Right lobe of liver (tissue), 6 donors: ENCODE results near the gene TXNIP. TPM values are rescaled to one million over a fixed set of nuclear protein-coding genes. Genes with fewer than 3 reads are reported as not detected.

Experiments
- ATAC-seq, 4 donors: fragments of 200-7000 bp; cut with Tn5 transposase; one replicate each; pipeline ENCODE4 v1.9.1; 2020; ENCODE audit warnings: mild to moderate bottlenecking in 4 of 4, moderate library complexity in 4 of 4
- DNase-seq, 3 donors: peaks; one replicate each; pipeline ENCODE4 v3.0.0-alpha.2; 2020
- H3K27ac ChIP-seq, 3 donors: fragments of 200-600 bp; one replicate each; pipeline ENCODE4 v1.8.0; 2022
- H3K27me3 ChIP-seq, 2 donors: fragments of 200-600 bp; one replicate each; pipeline ENCODE4 v1.8.0; 2022
- H3K36me3 ChIP-seq, 4 donors: fragments of 200-600 bp; sonication (generic) in 1 of 4; one replicate each; pipeline versions ENCODE4 v1.5.1 to v1.8.0; 2017 to 2022; ENCODE audit warnings: control low read depth in 1 of 4
- H3K4me1 ChIP-seq, 4 donors: fragments of 200-600 bp; sonication (generic) in 1 of 4; one replicate each; pipeline versions ENCODE4 v1.5.1 to v1.8.0; 2017 to 2022; ENCODE audit warnings: control low read depth in 1 of 4
- H3K4me3 ChIP-seq, 3 donors: fragments of 200-600 bp; one replicate each; pipeline ENCODE4 v1.8.0; 2022
- H3K9me3 ChIP-seq, 4 donors: fragments of 200-600 bp; sonication (generic) in 1 of 4; one replicate each; pipeline versions ENCODE4 v1.5.1 to v1.8.0; 2017 to 2022; ENCODE audit warnings: control low read depth in 1 of 4
- POLR2A ChIP-seq: fragments of 450-650 bp; IDR thresholded peaks from one replicate; pipeline ENCODE4 v1.6.1; 2017; ENCODE audit warnings: antibody characterized with exemption, mild to moderate bottlenecking
- WGBS: methylation state at CpG from one replicate; pipeline ENCODE4 v1.1.6; 2018; ENCODE audit warnings: low coverage, low lambda C conversion rate; ENCODE audit not compliant: insufficient coverage; ENCODE audit errors: missing lambda C conversion rate; 5-methylcytosine and 5-hydroxymethylcytosine counted together
- intact Hi-C, 2 donors: fragments of 100-400 bp; cut with DNase I; formaldehyde crosslinking; loops; one replicate each; pipeline versions ENCODE4 v1.11.2 to v1.14.1; 2022
- total RNA-seq, 6 experiments: library from RNA; depleted of rRNA in 2 of 6; stranded (reverse); fragments of >200 nt in 2 of 6; fragmentation: NEBNext Ultra II Directional in 3 of 6; extraction: Animal tissue kit (Norgen Biotek cat#: 25700) in 3 of 6; gene quantifications; one replicate each; pipeline versions ENCODE4 v1.1.0 to v1.2.4, GENCODE V29; 2016 to 2023
- TF ChIP-seq, protein P1 (sequence below), 4 donors: fragments of 200-600 bp in 3 of 4; fragments of 450-650 bp in 1 of 4; IDR thresholded peaks; one replicate each; pipeline versions ENCODE4 v1.5.1 to v1.8.0; 2016 to 2022; ENCODE audit warnings: antibody characterized with exemption in 4 of 4, mild to moderate bottlenecking in 2 of 4
- donor health status: DM: no; HTN: yes; CAD: no.
- donor health status: DM: no; HTN: no; CAD: no.
- donor health status: DM: no; HTN: no; CAD: no.
- donor health status: DM: no; HTN: yes; CAD: no.
- donor health status: DM: no; HTN: yes; CAD: no.

TXNIP gene
- total RNA-seq, 6 experiments from 2014 or later: 56.3 to 398 (median 134) TPM

DNA sequence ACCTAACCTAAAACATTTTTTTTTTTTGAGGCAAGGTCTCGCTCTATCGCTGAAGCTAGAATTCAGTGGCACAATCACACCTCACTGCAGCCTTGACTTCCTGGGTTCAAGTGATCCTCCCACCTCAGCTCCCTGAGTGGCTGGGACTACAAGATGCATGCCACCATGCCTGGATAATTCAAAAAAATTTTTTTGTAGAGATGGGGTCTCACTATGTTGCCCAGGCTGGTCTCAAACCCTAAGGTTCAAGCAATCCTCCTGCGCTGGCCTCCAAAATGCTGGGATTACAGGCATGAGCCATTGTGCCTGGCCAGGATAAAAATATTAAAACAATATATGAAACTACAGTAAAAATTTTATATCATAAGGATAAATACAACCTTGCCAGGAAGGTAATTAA, 43.5 kb downstream of the TXNIP start:
- Histone ChIP-seq H3K4me3 (no peak overlapping the region), H3K9me3 (no peaks in the 10 kb centered on the region), H3K27ac (no peak overlapping the region), H3K36me3 (no peaks in the 10 kb centered on the region), H3K27me3 (no peaks in the 10 kb centered on the region), H3K4me1 (peaks cover 0 to 46% (median 10%) of the 10 kb centered on the region in 4 donors)
- 100% methylated on average over 3 of the region's 3 CpGs for WGBS
- DNase-seq (no peak), ATAC-seq (no peak)
- intact Hi-C loops: no loop called here
- no peak for TF ChIP-seq POLR2A
- TF ChIP-seq, protein P1, sequence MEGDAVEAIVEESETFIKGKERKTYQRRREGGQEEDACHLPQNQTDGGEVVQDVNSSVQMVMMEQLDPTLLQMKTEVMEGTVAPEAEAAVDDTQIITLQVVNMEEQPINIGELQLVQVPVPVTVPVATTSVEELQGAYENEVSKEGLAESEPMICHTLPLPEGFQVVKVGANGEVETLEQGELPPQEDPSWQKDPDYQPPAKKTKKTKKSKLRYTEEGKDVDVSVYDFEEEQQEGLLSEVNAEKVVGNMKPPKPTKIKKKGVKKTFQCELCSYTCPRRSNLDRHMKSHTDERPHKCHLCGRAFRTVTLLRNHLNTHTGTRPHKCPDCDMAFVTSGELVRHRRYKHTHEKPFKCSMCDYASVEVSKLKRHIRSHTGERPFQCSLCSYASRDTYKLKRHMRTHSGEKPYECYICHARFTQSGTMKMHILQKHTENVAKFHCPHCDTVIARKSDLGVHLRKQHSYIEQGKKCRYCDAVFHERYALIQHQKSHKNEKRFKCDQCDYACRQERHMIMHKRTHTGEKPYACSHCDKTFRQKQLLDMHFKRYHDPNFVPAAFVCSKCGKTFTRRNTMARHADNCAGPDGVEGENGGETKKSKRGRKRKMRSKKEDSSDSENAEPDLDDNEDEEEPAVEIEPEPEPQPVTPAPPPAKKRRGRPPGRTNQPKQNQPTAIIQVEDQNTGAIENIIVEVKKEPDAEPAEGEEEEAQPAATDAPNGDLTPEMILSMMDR (IDR thresholded peaks at IDR 0.05): no peak

DNA sequence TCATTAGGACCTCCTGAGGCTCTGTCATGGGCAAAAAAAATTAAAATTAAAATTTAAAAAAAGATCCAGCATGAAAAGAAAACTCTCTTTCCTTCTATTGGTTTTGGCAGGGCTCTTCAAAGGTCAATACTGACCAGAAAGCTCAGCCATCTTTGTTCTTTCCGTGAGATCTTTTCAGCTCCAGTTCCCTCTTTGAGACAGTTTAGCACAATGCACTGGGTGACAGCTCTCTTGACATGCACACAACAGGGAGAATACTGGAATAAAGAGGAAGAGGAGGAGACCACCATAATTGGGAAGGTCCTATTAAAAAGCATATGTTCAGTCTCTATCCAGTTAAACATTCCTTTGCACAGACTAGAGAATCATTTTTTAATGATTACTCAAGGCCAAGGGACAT, 44.9 kb downstream of the TXNIP start:
- Histone ChIP-seq H3K36me3 (no peaks in the 10 kb centered on the region), H3K27ac (no peak overlapping the region), H3K4me3 (no peak overlapping the region), H3K9me3 (no peaks in the 10 kb centered on the region), H3K4me1 (peaks cover 0 to 41% (median 10%) of the 10 kb centered on the region in 4 donors), H3K27me3 (no peaks in the 10 kb centered on the region)
- intact Hi-C loops: no loop called here
- DNase-seq (no peak), ATAC-seq (no peak)
- WGBS: 20% methylated on average over 1 of the region's 1 CpG
- TF ChIP-seq, protein P1 (IDR thresholded peaks at IDR 0.05): no peak
- TF ChIP-seq POLR2A: no peak

DNA sequence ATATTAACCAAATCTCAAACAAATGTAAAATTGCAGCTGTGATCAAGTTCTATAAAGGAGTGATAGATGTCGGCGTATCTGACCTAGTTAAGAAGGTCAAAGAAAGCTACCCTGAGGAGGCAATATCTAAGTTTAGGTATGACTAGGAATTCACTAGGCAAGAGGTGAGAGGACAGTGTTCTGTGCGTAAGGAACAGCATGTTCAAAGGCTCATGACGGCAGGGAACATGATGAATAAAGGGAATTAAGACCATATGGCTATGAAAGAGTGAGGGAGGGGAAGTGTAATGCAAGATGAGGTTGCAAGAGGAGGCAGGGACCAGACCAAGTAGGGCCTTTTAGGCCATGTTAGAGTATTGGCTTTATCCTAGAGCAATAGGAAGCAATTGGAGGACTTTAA, 47.2 kb downstream of the TXNIP start:
- Histone ChIP-seq H3K36me3 (peaks cover 0 to 6% (median 0%) of the 10 kb centered on the region in 4 donors), H3K4me3 (no peak overlapping the region), H3K4me1 (peaks cover 0 to 18% (median under 1%) of the 10 kb centered on the region in 4 donors), H3K9me3 (no peaks in the 10 kb centered on the region), H3K27me3 (no peaks in the 10 kb centered on the region), H3K27ac (no peak overlapping the region)
- intact Hi-C loops: no loop called here
- WGBS: 87% methylated on average over 4 of the region's 4 CpGs
- DNase-seq (no peak), ATAC-seq (no peak)
- TF ChIP-seq, protein P1 (IDR thresholded peaks at IDR 0.05): no peak
- no peak for TF ChIP-seq POLR2A

DNA sequence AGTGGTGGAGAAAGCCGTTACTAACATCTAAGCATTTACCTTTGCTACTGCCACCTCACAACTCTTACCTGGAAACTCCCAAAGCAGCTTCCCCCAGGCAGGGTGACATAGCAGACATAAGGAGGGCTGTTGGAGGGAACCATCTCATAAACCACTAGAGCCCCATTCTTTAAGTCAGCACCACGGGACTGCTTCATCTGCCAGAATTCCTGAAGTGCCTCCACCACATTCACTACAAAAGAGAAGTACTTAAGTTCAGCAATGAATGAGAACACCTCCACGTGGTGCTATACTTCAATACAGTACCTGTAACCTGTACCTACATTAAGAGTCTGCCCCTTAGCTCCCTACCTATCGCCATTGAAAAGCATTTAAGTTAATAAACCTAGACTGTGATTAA, 48.8 kb downstream of the TXNIP start:
- ATAC-seq: no peak

More for the DNA sequence above, 48.8 kb downstream of the TXNIP start:
- DNase-seq: no peak
- H3K27me3 ChIP-seq: no peaks in the 10 kb centered on the region
- no peak overlapping the region for H3K4me3 ChIP-seq
- TF ChIP-seq, protein P1 (IDR thresholded peaks at IDR 0.05): no peak
- no peak for TF ChIP-seq POLR2A
- H3K27ac ChIP-seq: no peak overlapping the region
- H3K4me1 ChIP-seq: peaks cover 0 to 12% (median 0%) of the 10 kb centered on the region in 4 donors
- no peaks in the 10 kb centered on the region for H3K9me3 ChIP-seq
- intact Hi-C loops: no loop called here
- peaks cover 0 to 14% (median 2%) of the 10 kb centered on the region in 4 donors for H3K36me3 ChIP-seq
- 90% methylated on average over 3 of the region's 4 CpGs for WGBS
